Activated CD4-positive, alpha-beta T cell treated with anti-CD3 and anti-CD28 coated beads for 36 hours (primary cell): ENCODE measurements around the gene RIT2. TPM values are rescaled to one million over a fixed set of nuclear protein-coding genes. Genes with fewer than 3 reads are reported as not detected.
"Not testable (repeated sequence)": the region's sequence is repeated elsewhere in the genome, so short reads cannot be mapped to it uniquely, and the experiment has no call there.

ENCODE experiments used
- ATAC-seq: fragments of 200-7000 bp; cut with Tn5 transposase; one replicate; pipeline ENCODE4 v1.10.0; 2021; ENCODE audit warnings: mild to moderate bottlenecking, moderate library complexity
- CTCF ChIA-PET: fragments of 350-600 bp; sonication (Branson Sonifier 250); formaldehyde crosslinking; loops from one replicate; lab custom pipeline; 2021; ENCODE audit warnings: antibody characterized with exemption; lab: Charles Lee
- POLR2A ChIA-PET: fragments of 350-600 bp; sonication (Branson Sonifier 250); formaldehyde crosslinking; loops from one replicate; lab custom pipeline; 2021; ENCODE audit warnings: antibody characterized with exemption, inconsistent platforms; lab: Charles Lee
- DNase-seq: peaks from one replicate; pipeline ENCODE4 v3.0.0-alpha.2; 2020
- H3K27ac Mint-ChIP-seq: one replicate; pipeline ENCODE4 v1.8.0; 2021; ENCODE audit warnings: mixed read lengths
- H3K27me3 Mint-ChIP-seq: one replicate; pipeline ENCODE4 v1.8.0; 2021; ENCODE audit warnings: mixed read lengths
- H3K36me3 Mint-ChIP-seq: one replicate; pipeline ENCODE4 v1.8.0; 2021; ENCODE audit warnings: low read depth, mixed read lengths
- H3K4me1 Mint-ChIP-seq: one replicate; pipeline ENCODE4 v1.8.0; 2021; ENCODE audit warnings: mixed read lengths
- H3K4me3 Mint-ChIP-seq: one replicate; pipeline ENCODE4 v1.8.0; 2021; ENCODE audit warnings: mild to moderate bottlenecking, moderate library complexity, mixed read lengths
- H3K9me3 Mint-ChIP-seq: one replicate; pipeline ENCODE4 v1.8.0; 2021; ENCODE audit warnings: low read depth, mixed read lengths
- intact Hi-C, 2 experiments: fragments of 100-400 bp; cut with DNase I in 1 of 2; cut with micrococcal nuclease in 1 of 2; formaldehyde crosslinking; loops; one replicate each; pipeline versions ENCODE4 v1.14.2 to v1.15.1; 2022 to 2024; cut with DNase I, micrococcal nuclease
- total RNA-seq, 2 experiments: library from RNA; stranded (reverse); gene quantifications; one replicate each; pipeline ENCODE4 v1.2.3, GENCODE V29; 2021

The RIT2 gene
- total RNA-seq, 2 experiments from 2014 or later = not detected

GRCh38 chr18:42821492-42821891 lies 294.0 kb downstream of the RIT2 start:
- ATAC-seq (no peak), DNase-seq (no peak)
- Mint-ChIP-seq H3K4me3 (no peak overlapping the region), H3K4me1 (no peaks in the 10 kb centered on the region), H3K36me3 (no peaks in the 10 kb centered on the region), H3K9me3 (peaks cover 1% of the 10 kb centered on the region), H3K27ac (no peak overlapping the region), H3K27me3 (no peaks in the 10 kb centered on the region)
- POLR2A ChIA-PET = no interaction called here
- intact Hi-C loops = no loop called here
- CTCF ChIA-PET = no interaction called here

GRCh38 chr18:42814618-42815017 lies 300.9 kb downstream of the RIT2 start:
- ChIA-PET POLR2A (no interaction called here), CTCF (no interaction called here)
- Mint-ChIP-seq H3K27ac (no peak overlapping the region), H3K4me1 (no peaks in the 10 kb centered on the region), H3K4me3 (no peak overlapping the region), H3K9me3 (peaks cover 3% of the 10 kb centered on the region), H3K27me3 (no peaks in the 10 kb centered on the region), H3K36me3 (no peaks in the 10 kb centered on the region)
- no peak for DNase-seq
- ATAC-seq = no peak
- intact Hi-C loops = no loop called here

GRCh38 chr18:42814184-42814583 lies 301.3 kb downstream of the RIT2 start:
- intact Hi-C loops = no loop called here
- CTCF ChIA-PET = no interaction called here
- no peak overlapping the region for H3K4me3 Mint-ChIP-seq

GRCh38 chr18:42813570-42813969 lies 301.9 kb downstream of the RIT2 start:
- Mint-ChIP-seq H3K36me3 (no peaks in the 10 kb centered on the region), H3K27ac (no peak overlapping the region), H3K4me1 (no peaks in the 10 kb centered on the region), H3K27me3 (no peaks in the 10 kb centered on the region), H3K4me3 (no peak overlapping the region), H3K9me3 (peaks cover 3% of the 10 kb centered on the region)
- ChIA-PET POLR2A (no interaction called here), CTCF (no interaction called here)
- ATAC-seq (no peak), DNase-seq (no peak)
- intact Hi-C loops = no loop called here

More at GRCh38 chr18:42814184-42814583, 301.3 kb downstream of the RIT2 start:
- H3K27me3 Mint-ChIP-seq = no peaks in the 10 kb centered on the region
- no peaks in the 10 kb centered on the region for H3K36me3 Mint-ChIP-seq
- no peak for ATAC-seq
- H3K9me3 Mint-ChIP-seq = peaks cover 3% of the 10 kb centered on the region
- H3K4me1 Mint-ChIP-seq = no peaks in the 10 kb centered on the region
- no peak overlapping the region for H3K27ac Mint-ChIP-seq
- no peak for DNase-seq
- POLR2A ChIA-PET = no interaction called here

- POLR2A ChIA-PET = no interaction called here
- no peak overlapping the region for H3K27ac Mint-ChIP-seq
- no peaks in the 10 kb centered on the region for H3K4me1 Mint-ChIP-seq
- no peaks in the 10 kb centered on the region for H3K36me3 Mint-ChIP-seq
- H3K4me3 Mint-ChIP-seq = no peak overlapping the region
- ATAC-seq (no peak), DNase-seq (no peak)
- CTCF ChIA-PET = no interaction called here
- intact Hi-C loops = no loop called here
- no peaks in the 10 kb centered on the region for H3K9me3 Mint-ChIP-seq
- H3K27me3 Mint-ChIP-seq = no peaks in the 10 kb centered on the region
Observed at GRCh38 chr18:42807887-42808286, 307.6 kb downstream of the RIT2 start.

GRCh38 chr18:42801706-42802105 lies 313.8 kb downstream of the RIT2 start:
- CTCF ChIA-PET = no interaction called here
- intact Hi-C loops = no loop called here
- POLR2A ChIA-PET = no interaction called here
- H3K36me3 Mint-ChIP-seq = no peaks in the 10 kb centered on the region
- no peak for DNase-seq
- H3K4me3 Mint-ChIP-seq = no peak overlapping the region
- H3K27ac Mint-ChIP-seq = no peak overlapping the region
- no peaks in the 10 kb centered on the region for H3K27me3 Mint-ChIP-seq
- ATAC-seq = no peak
- no peaks in the 10 kb centered on the region for H3K9me3 Mint-ChIP-seq
- H3K4me1 Mint-ChIP-seq = no peaks in the 10 kb centered on the region

- H3K36me3 Mint-ChIP-seq = no peaks in the 10 kb centered on the region
- no peak overlapping the region for H3K27ac Mint-ChIP-seq
- H3K27me3 Mint-ChIP-seq = no peaks in the 10 kb centered on the region
- H3K9me3 Mint-ChIP-seq = no peaks in the 10 kb centered on the region
- intact Hi-C loops = loop anchor here in 1 of 2 experiments (10.0 kb wide), 1 partner anchor 56 kb away; no protein-coding TSS in a partner anchor
- CTCF ChIA-PET = no interaction called here
- H3K4me1 Mint-ChIP-seq = no peaks in the 10 kb centered on the region
- no peak overlapping the region for H3K4me3 Mint-ChIP-seq
- DNase-seq (no peak), ATAC-seq (no peak)
- POLR2A ChIA-PET = no interaction called here
Observed at GRCh38 chr18:42798606-42799170, 316.8 kb downstream of the RIT2 start.

- H3K36me3 Mint-ChIP-seq, H3K27ac Mint-ChIP-seq, CTCF ChIA-PET, H3K27me3 Mint-ChIP-seq, DNase-seq, H3K4me3 Mint-ChIP-seq, POLR2A ChIA-PET, ATAC-seq, H3K9me3 Mint-ChIP-seq, H3K4me1 Mint-ChIP-seq: not testable (repeated sequence)
- intact Hi-C loops = loop anchor here in 1 of 2 experiments (10.0 kb wide), 1 partner anchor 60 kb away; no protein-coding TSS in a partner anchor
Observed at GRCh38 chr18:42795213-42795789, 320.2 kb downstream of the RIT2 start.

GRCh38 chr18:42792731-42793130 lies 322.8 kb downstream of the RIT2 start:
- Mint-ChIP-seq H3K4me1 (no peaks in the 10 kb centered on the region), H3K9me3 (peaks cover 7% of the 10 kb centered on the region), H3K4me3 (no peak overlapping the region), H3K36me3 (no peaks in the 10 kb centered on the region), H3K27ac (no peak overlapping the region), H3K27me3 (no peaks in the 10 kb centered on the region)
- DNase-seq (no peak), ATAC-seq (no peak)
- intact Hi-C loops = loop anchor here in 1 of 2 experiments (10.0 kb wide), 1 partner anchor 62 kb away; no protein-coding TSS in a partner anchor
- POLR2A ChIA-PET = no interaction called here
- CTCF ChIA-PET = interaction anchor here (0.7 kb wide), 1 partner anchor 17 kb away, joined by 3 read pairs; no protein-coding TSS in a partner anchor

- ATAC-seq (no peak), DNase-seq (no peak)
- no peaks in the 10 kb centered on the region for H3K36me3 Mint-ChIP-seq
- no peaks in the 10 kb centered on the region for H3K27me3 Mint-ChIP-seq
- ChIA-PET POLR2A (no interaction called here), CTCF (interaction anchor here (0.7 kb wide), 1 partner anchor 532 kb away, joined by 4 read pairs; no protein-coding TSS in a partner anchor)
- no peaks in the 10 kb centered on the region for H3K9me3 Mint-ChIP-seq
- no peak overlapping the region for H3K4me3 Mint-ChIP-seq
- intact Hi-C loops = no loop called here
- H3K4me1 Mint-ChIP-seq = no peaks in the 10 kb centered on the region
- H3K27ac Mint-ChIP-seq = no peak overlapping the region
Observed at GRCh38 chr18:42784632-42785031, 330.9 kb downstream of the RIT2 start.

- no peaks in the 10 kb centered on the region for H3K4me1 Mint-ChIP-seq
- H3K36me3 Mint-ChIP-seq = no peaks in the 10 kb centered on the region
- intact Hi-C loops = no loop called here
- no peaks in the 10 kb centered on the region for H3K9me3 Mint-ChIP-seq
- ATAC-seq (no peak), DNase-seq (no peak)
- ChIA-PET POLR2A (no interaction called here), CTCF (no interaction called here)
- H3K4me3 Mint-ChIP-seq = no peak overlapping the region
- no peak overlapping the region for H3K27ac Mint-ChIP-seq
- no peaks in the 10 kb centered on the region for H3K27me3 Mint-ChIP-seq
Observed at GRCh38 chr18:42782929-42783328, 332.6 kb downstream of the RIT2 start.

- Mint-ChIP-seq H3K27me3 (no peaks in the 10 kb centered on the region), H3K9me3 (no peaks in the 10 kb centered on the region), H3K4me1 (no peaks in the 10 kb centered on the region), H3K27ac (no peak overlapping the region), H3K36me3 (no peaks in the 10 kb centered on the region), H3K4me3 (no peak overlapping the region)
- DNase-seq (no peak), ATAC-seq (no peak)
- intact Hi-C loops = no loop called here
- ChIA-PET CTCF (no interaction called here), POLR2A (no interaction called here)
Observed at GRCh38 chr18:42781298-42781815, 334.1 kb downstream of the RIT2 start.
